GM19043 (cell line): Measurements from ENCODE around the gene SLC35F2.

Source experiments
- ATAC-seq: cut with Tn5 transposase; IDR thresholded peaks from one replicate; pipeline ENCODE4 v1.9.1; 2021; ENCODE audit warnings: low read depth; ENCODE audit not compliant: unreplicated experiment

Gene SLC35F2

GRCh38 chr11:107743191-107743590 is 115.4 kb downstream of the SLC35F2 start:
- no peak for ATAC-seq

- peak; percentile 88 for ATAC-seq
These were observed 117.4 kb downstream of the SLC35F2 start for GRCh38 chr11:107741044-107741823.
